SK-N-SH treated with all-trans-retinoic acid at 6 μM for 48 hours (cell line): Measurements from ENCODE around the gene PDLIM7.

Experiments used
- ZFP30 ChIP-seq: fragments of 450-650 bp; formaldehyde crosslinking; IDR thresholded peaks from 2 replicates; pipeline ENCODE4 v1.5.0; 2022; ENCODE audit warnings: mild to moderate bottlenecking, moderate library complexity
- ZNF8 ChIP-seq: fragments of 450-650 bp; formaldehyde crosslinking; IDR thresholded peaks from 2 replicates; pipeline ENCODE4 v1.5.0; 2020; ENCODE audit warnings: mild to moderate bottlenecking, moderate library complexity

GRCh38 chr5:177513500-177513899 is 16.1 kb upstream of the PDLIM7 start:
- no peak for TF ChIP-seq ZFP30 (CRISPR knock-in tag)
- TF ChIP-seq ZNF8: no peak
